PC-3 (cell line): Measurements from ENCODE around the gene IGSF9B.

ENCODE experiments used
- EZH2phosphoT487 ChIP-seq: fragments of 300-600 bp; sonication (generic); IDR thresholded peaks from 2 replicates; pipeline ENCODE4 v1.6.1; 2018; ENCODE audit warnings: mild to moderate bottlenecking, antibody characterized with exemption, low read length, borderline replicate concordance
- TF ChIP-seq, protein P1 (sequence below): fragments of 300-600 bp; sonication (generic); conservative IDR thresholded peaks from 2 replicates; pipeline ENCODE4 v1.5.1; 2017; ENCODE audit warnings: antibody characterized with exemption, low read depth, mild to moderate bottlenecking, low read length

DNA sequence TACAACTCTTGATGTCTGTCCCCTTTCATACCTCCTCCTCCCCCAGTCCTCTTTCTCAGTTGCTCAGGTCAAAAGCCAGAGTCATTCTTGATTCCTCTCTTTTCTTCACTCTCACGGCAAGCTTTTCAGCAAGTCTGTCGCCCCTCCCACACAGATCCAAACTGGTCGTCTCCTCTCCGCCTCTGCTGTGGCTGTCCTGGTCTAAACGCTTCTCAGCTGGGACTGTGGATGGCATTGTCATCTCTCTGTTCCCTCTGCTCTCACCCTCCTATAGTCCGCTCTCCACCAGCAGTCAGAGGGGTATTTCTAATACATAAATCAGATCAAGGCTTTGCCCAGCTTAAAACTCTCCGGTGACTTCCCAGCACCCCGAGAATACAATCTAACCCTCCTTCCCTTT is 64.6 kb downstream of the IGSF9B start:
- TF ChIP-seq EZH2phosphoT487: no peak
- TF ChIP-seq, protein P1, sequence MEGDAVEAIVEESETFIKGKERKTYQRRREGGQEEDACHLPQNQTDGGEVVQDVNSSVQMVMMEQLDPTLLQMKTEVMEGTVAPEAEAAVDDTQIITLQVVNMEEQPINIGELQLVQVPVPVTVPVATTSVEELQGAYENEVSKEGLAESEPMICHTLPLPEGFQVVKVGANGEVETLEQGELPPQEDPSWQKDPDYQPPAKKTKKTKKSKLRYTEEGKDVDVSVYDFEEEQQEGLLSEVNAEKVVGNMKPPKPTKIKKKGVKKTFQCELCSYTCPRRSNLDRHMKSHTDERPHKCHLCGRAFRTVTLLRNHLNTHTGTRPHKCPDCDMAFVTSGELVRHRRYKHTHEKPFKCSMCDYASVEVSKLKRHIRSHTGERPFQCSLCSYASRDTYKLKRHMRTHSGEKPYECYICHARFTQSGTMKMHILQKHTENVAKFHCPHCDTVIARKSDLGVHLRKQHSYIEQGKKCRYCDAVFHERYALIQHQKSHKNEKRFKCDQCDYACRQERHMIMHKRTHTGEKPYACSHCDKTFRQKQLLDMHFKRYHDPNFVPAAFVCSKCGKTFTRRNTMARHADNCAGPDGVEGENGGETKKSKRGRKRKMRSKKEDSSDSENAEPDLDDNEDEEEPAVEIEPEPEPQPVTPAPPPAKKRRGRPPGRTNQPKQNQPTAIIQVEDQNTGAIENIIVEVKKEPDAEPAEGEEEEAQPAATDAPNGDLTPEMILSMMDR: no peak
